Measurements from ENCODE around the gene C22orf39. TPM values are rescaled to one million over a fixed set of nuclear protein-coding genes. Genes with fewer than 3 reads are reported as not detected.
A peak's percentile ranks its signal among the peaks of the same experiment; 100 is the strongest.

The C22orf39 gene
- total RNA-seq, result 10 to 100 TPM; 47.9 to 48.0 TPM
- polyA plus RNA-seq (ENCODE audit: insufficient read length in 2 of 2), result 10 to 100 TPM; 65.3 to 66.4 TPM
- long read RNA-seq, donor 1, transcript C22orf39-202 (3 exons, 3,350 nt), result major isoform, 23 of 45 reads
- long read RNA-seq, donor 1, transcript C22orf39-203 (3 exons, 1,005 nt), result minor isoform, 22 of 45 reads
- long read RNA-seq, donor 1, partial matches to known transcripts, result 0 of 45 reads
- long read RNA-seq, donor 1, other reads (novel, unspliced or antisense), result 0 of 45 reads
- long read RNA-seq, donor 2, transcript C22orf39-202 (3 exons, 3,350 nt), result major isoform, 8 of 57 reads
- long read RNA-seq, donor 2, transcript C22orf39-203 (3 exons, 1,005 nt), result minor isoform, 5 of 57 reads
- long read RNA-seq, donor 2, partial matches to known transcripts, result 23 of 57 reads
- long read RNA-seq, donor 2, other reads (novel, unspliced or antisense), result 21 of 57 reads
- long read RNA-seq, donor 3, transcript C22orf39-203 (3 exons, 1,005 nt), result major isoform, 17 of 23 reads
- long read RNA-seq, donor 3, transcript C22orf39-202 (3 exons, 3,350 nt), result minor isoform, 6 of 23 reads
- long read RNA-seq, donor 3, partial matches to known transcripts, result 0 of 23 reads
- long read RNA-seq, donor 3, other reads (novel, unspliced or antisense), result 0 of 23 reads
- long read RNA-seq, donor 4, transcript C22orf39-203 (3 exons, 1,005 nt), result major isoform, 24 of 41 reads
- long read RNA-seq, donor 4, transcript C22orf39-202 (3 exons, 3,350 nt), result minor isoform, 10 of 41 reads
- long read RNA-seq, donor 4, partial matches to known transcripts, result 7 of 41 reads
- long read RNA-seq, donor 4, other reads (novel, unspliced or antisense), result 0 of 41 reads

- peak within 1 kb of the TSS; percentile 81 for H3K27ac ChIP-seq (ENCODE audit: low read depth, low read length)
- H3K4me1 ChIP-seq (ENCODE audit: control insufficient read depth, insufficient read depth, low read length), result peaks cover 28% of the 10 kb centered on the region
- H3K4me3 ChIP-seq (ENCODE audit: low read depth, low read length), result peak within 1 kb of the TSS; percentile 51
- DNase-seq (ENCODE audit: low read depth in 4 of 6, low spot score in 6 of 6), result peak; percentile 82 to 99 (median 90)
- no peaks in the 10 kb centered on the region for H3K27me3 ChIP-seq (ENCODE audit: control insufficient read depth, insufficient read depth, low read length)
- H3K9me3 ChIP-seq (ENCODE audit: control insufficient read depth, insufficient read depth, low read length), result no peaks in the 10 kb centered on the region
- H3K36me3 ChIP-seq (ENCODE audit: control insufficient read depth, insufficient read depth, low read length), result peaks cover 33% of the 10 kb centered on the region
- under 1% methylated on average over 92 of the region's 92 CpGs for WGBS (ENCODE audit: insufficient coverage)
Observed at GRCh38 chr22:19447330-19448075, at the start of gene C22orf39. Gene C22orf39 (minus strand): TSS chr22:19447711. CDS start chr22:19447688, 23 bp downstream.

GRCh38 chr22:19497245-19497644 lies 49.7 kb upstream of the C22orf39 start:
- no peaks in the 10 kb centered on the region for H3K27me3 ChIP-seq (ENCODE audit: control insufficient read depth, insufficient read depth, low read length)
- H3K4me1 ChIP-seq (ENCODE audit: control insufficient read depth, insufficient read depth, low read length), result peaks cover 7% of the 10 kb centered on the region
- no peak overlapping the region for H3K4me3 ChIP-seq (ENCODE audit: low read depth, low read length)
- no peak overlapping the region for H3K27ac ChIP-seq (ENCODE audit: low read depth, low read length)
- no peaks in the 10 kb centered on the region for H3K9me3 ChIP-seq (ENCODE audit: control insufficient read depth, insufficient read depth, low read length)
- peaks cover 10% of the 10 kb centered on the region for H3K36me3 ChIP-seq (ENCODE audit: control insufficient read depth, insufficient read depth, low read length)
- WGBS (ENCODE audit: insufficient coverage), result 21% methylated on average over 3 of the region's 3 CpGs
- peak in 2 of 6 donors; percentile 56 to 66 for DNase-seq (ENCODE audit: low read depth in 4 of 6, low spot score in 6 of 6)

GRCh38 chr22:19496324-19496630 lies 48.8 kb upstream of the C22orf39 start:
- H3K9me3 ChIP-seq (ENCODE audit: control insufficient read depth, insufficient read depth, low read length), result no peaks in the 10 kb centered on the region
- WGBS (ENCODE audit: insufficient coverage), result no CpG with 5 or more reads among the region's 3 CpGs
- peaks cover 10% of the 10 kb centered on the region for H3K36me3 ChIP-seq (ENCODE audit: control insufficient read depth, insufficient read depth, low read length)
- H3K27ac ChIP-seq (ENCODE audit: low read depth, low read length), result no peak overlapping the region
- no peaks in the 10 kb centered on the region for H3K27me3 ChIP-seq (ENCODE audit: control insufficient read depth, insufficient read depth, low read length)
- no peak overlapping the region for H3K4me3 ChIP-seq (ENCODE audit: low read depth, low read length)
- no peak for DNase-seq (ENCODE audit: low read depth in 4 of 6, low spot score in 6 of 6)
- peaks cover 7% of the 10 kb centered on the region for H3K4me1 ChIP-seq (ENCODE audit: control insufficient read depth, insufficient read depth, low read length)

- no peak overlapping the region for H3K27ac ChIP-seq (ENCODE audit: low read depth, low read length)
- H3K36me3 ChIP-seq (ENCODE audit: control insufficient read depth, insufficient read depth, low read length), result peaks cover 10% of the 10 kb centered on the region
- peak in 2 of 6 donors; percentile 25 to 29 for DNase-seq (ENCODE audit: low read depth in 4 of 6, low spot score in 6 of 6)
- H3K4me3 ChIP-seq (ENCODE audit: low read depth, low read length), result no peak overlapping the region
- peaks cover 7% of the 10 kb centered on the region for H3K4me1 ChIP-seq (ENCODE audit: control insufficient read depth, insufficient read depth, low read length)
- no peaks in the 10 kb centered on the region for H3K27me3 ChIP-seq (ENCODE audit: control insufficient read depth, insufficient read depth, low read length)
- WGBS (ENCODE audit: insufficient coverage), result no CpG with 5 or more reads among the region's 5 CpGs
- H3K9me3 ChIP-seq (ENCODE audit: control insufficient read depth, insufficient read depth, low read length), result no peaks in the 10 kb centered on the region
Observed at GRCh38 chr22:19495562-19496323, 48.2 kb upstream of the C22orf39 start.

GRCh38 chr22:19494676-19495173 lies 47.2 kb upstream of the C22orf39 start:
- Histone ChIP-seq H3K27ac (ENCODE audit: low read depth, low read length) (no peak overlapping the region), H3K9me3 (ENCODE audit: control insufficient read depth, insufficient read depth, low read length) (no peaks in the 10 kb centered on the region), H3K27me3 (ENCODE audit: control insufficient read depth, insufficient read depth, low read length) (no peaks in the 10 kb centered on the region), H3K4me1 (ENCODE audit: control insufficient read depth, insufficient read depth, low read length) (peaks cover 7% of the 10 kb centered on the region), H3K36me3 (ENCODE audit: control insufficient read depth, insufficient read depth, low read length) (peaks cover 10% of the 10 kb centered on the region), H3K4me3 (ENCODE audit: low read depth, low read length) (no peak overlapping the region)
- 95% methylated on average over 5 of the region's 6 CpGs for WGBS (ENCODE audit: insufficient coverage)
- no peak for DNase-seq (ENCODE audit: low read depth in 4 of 6, low spot score in 6 of 6)

- H3K4me1 ChIP-seq (ENCODE audit: control insufficient read depth, insufficient read depth, low read length), result peaks cover 7% of the 10 kb centered on the region
- H3K4me3 ChIP-seq (ENCODE audit: low read depth, low read length), result no peak overlapping the region
- H3K27ac ChIP-seq (ENCODE audit: low read depth, low read length), result no peak overlapping the region
- H3K27me3 ChIP-seq (ENCODE audit: control insufficient read depth, insufficient read depth, low read length), result no peaks in the 10 kb centered on the region
- DNase-seq (ENCODE audit: low read depth in 4 of 6, low spot score in 6 of 6), result no peak
- 94% methylated on average over 8 of the region's 8 CpGs for WGBS (ENCODE audit: insufficient coverage)
- H3K36me3 ChIP-seq (ENCODE audit: control insufficient read depth, insufficient read depth, low read length), result peaks cover 9% of the 10 kb centered on the region
- H3K9me3 ChIP-seq (ENCODE audit: control insufficient read depth, insufficient read depth, low read length), result no peaks in the 10 kb centered on the region
Observed at GRCh38 chr22:19494001-19494560, 46.6 kb upstream of the C22orf39 start.

- no peak for DNase-seq (ENCODE audit: low read depth in 4 of 6, low spot score in 6 of 6)
- H3K27me3 ChIP-seq (ENCODE audit: control insufficient read depth, insufficient read depth, low read length), result no peaks in the 10 kb centered on the region
- no peak overlapping the region for H3K4me3 ChIP-seq (ENCODE audit: low read depth, low read length)
- 93% methylated on average over 3 of the region's 6 CpGs for WGBS (ENCODE audit: insufficient coverage)
- H3K4me1 ChIP-seq (ENCODE audit: control insufficient read depth, insufficient read depth, low read length), result peaks cover 7% of the 10 kb centered on the region
- peaks cover 5% of the 10 kb centered on the region for H3K36me3 ChIP-seq (ENCODE audit: control insufficient read depth, insufficient read depth, low read length)
- H3K9me3 ChIP-seq (ENCODE audit: control insufficient read depth, insufficient read depth, low read length), result no peaks in the 10 kb centered on the region
- H3K27ac ChIP-seq (ENCODE audit: low read depth, low read length), result no peak overlapping the region
Observed at GRCh38 chr22:19492504-19493174, 45.1 kb upstream of the C22orf39 start.

- 100% methylated on average over 2 of the region's 5 CpGs for WGBS (ENCODE audit: insufficient coverage)
- no peaks in the 10 kb centered on the region for H3K27me3 ChIP-seq (ENCODE audit: control insufficient read depth, insufficient read depth, low read length)
Observed at GRCh38 chr22:19490628-19491230, 43.2 kb upstream of the C22orf39 start.

More at GRCh38 chr22:19490628-19491230, 43.2 kb upstream of the C22orf39 start:
- no peak overlapping the region for H3K27ac ChIP-seq (ENCODE audit: low read depth, low read length)
- H3K4me1 ChIP-seq (ENCODE audit: control insufficient read depth, insufficient read depth, low read length), result no peaks in the 10 kb centered on the region
- DNase-seq (ENCODE audit: low read depth in 4 of 6, low spot score in 6 of 6), result no peak
- H3K9me3 ChIP-seq (ENCODE audit: control insufficient read depth, insufficient read depth, low read length), result no peaks in the 10 kb centered on the region
- H3K36me3 ChIP-seq (ENCODE audit: control insufficient read depth, insufficient read depth, low read length), result peaks cover 5% of the 10 kb centered on the region
- H3K4me3 ChIP-seq (ENCODE audit: low read depth, low read length), result no peak overlapping the region

Data from spinal cord (tissue), 10 donors.